Astrocyte of the cerebellum (primary cell): Measurements from ENCODE around the gene TTLL9.

Source experiments
- DNase-seq: peaks from one replicate; pipeline ENCODE4 v3.0.0-alpha.2; 2011; ENCODE audit warnings: low read depth
- H3K4me3 ChIP-seq: 2 replicates; pipeline ENCODE4 v1.5.1; 2011; ENCODE audit warnings: mild to moderate bottlenecking, low read depth, low read length, moderate library complexity
- CTCF ChIP-seq: IDR thresholded peaks from 2 replicates; pipeline ENCODE4 v1.5.1; 2012; ENCODE audit warnings: low read length, low read depth, moderate library complexity, mild to moderate bottlenecking; ENCODE audit errors: missing control alignments
- in situ Hi-C: cut with HindIII; loops from 2 replicates; pipeline ENCODE4 v1.10.0; 2017; ENCODE audit warnings: low sequenced_read_pairs

Gene TTLL9

GRCh38 chr20:31951530-31952453 is 81.4 kb downstream of the TTLL9 start, which contains the start of gene PDRG1:
Gene PDRG1, minus strand, starts transcription at chr20:31952046. Its CDS starts 85 bp downstream, at chr20:31951961.
- H3K4me3 ChIP-seq, result peak within 1 kb of the TSS; percentile 76
- TF ChIP-seq CTCF, result peak; percentile 93
- in situ Hi-C loops, result no loop called here
- DNase-seq, result peak; percentile 88

GRCh38 chr20:31953556-31954148 is 83.2 kb downstream of the TTLL9 start:
- in situ Hi-C loops, result no loop called here
- H3K4me3 ChIP-seq, result no peak overlapping the region
- no peak for TF ChIP-seq CTCF
- no peak for DNase-seq

GRCh38 chr20:31954500-31954899 is 84.1 kb downstream of the TTLL9 start:
- no peak for TF ChIP-seq CTCF
- in situ Hi-C loops, result no loop called here
- no peak overlapping the region for H3K4me3 ChIP-seq
- no peak for DNase-seq

- DNase-seq, result no peak
- in situ Hi-C loops, result no loop called here
- no peak overlapping the region for H3K4me3 ChIP-seq
- no peak for TF ChIP-seq CTCF
These were observed 86.4 kb downstream of the TTLL9 start for GRCh38 chr20:31956556-31957526.

GRCh38 chr20:31962761-31963160 is 92.3 kb downstream of the TTLL9 start:
- TF ChIP-seq CTCF, result no peak
- H3K4me3 ChIP-seq, result no peak overlapping the region
- in situ Hi-C loops, result no loop called here
- DNase-seq, result no peak

GRCh38 chr20:31963889-31964288 is 93.5 kb downstream of the TTLL9 start:
- in situ Hi-C loops, result no loop called here
- no peak for DNase-seq
- no peak overlapping the region for H3K4me3 ChIP-seq
- no peak for TF ChIP-seq CTCF
